Epithelial cell of esophagus (primary cell): ENCODE results near the gene SLC8B1.

ENCODE experiments used
- DNase-seq: peaks from one replicate; pipeline ENCODE4 v3.0.0; 2010; ENCODE audit warnings: low read depth
- H3K4me3 ChIP-seq: 2 replicates; pipeline ENCODE4 v1.5.1; 2011; ENCODE audit warnings: mild to moderate bottlenecking, low read length, control low read depth
- TF ChIP-seq, protein P1 (sequence below): IDR thresholded peaks from 2 replicates; pipeline ENCODE4 v1.5.1; 2011; ENCODE audit warnings: low read depth, mild to moderate bottlenecking, low read length, control low read depth, inconsistent platforms; ENCODE audit not compliant: insufficient read depth; ENCODE audit errors: missing control alignments

The SLC8B1 gene

DNA sequence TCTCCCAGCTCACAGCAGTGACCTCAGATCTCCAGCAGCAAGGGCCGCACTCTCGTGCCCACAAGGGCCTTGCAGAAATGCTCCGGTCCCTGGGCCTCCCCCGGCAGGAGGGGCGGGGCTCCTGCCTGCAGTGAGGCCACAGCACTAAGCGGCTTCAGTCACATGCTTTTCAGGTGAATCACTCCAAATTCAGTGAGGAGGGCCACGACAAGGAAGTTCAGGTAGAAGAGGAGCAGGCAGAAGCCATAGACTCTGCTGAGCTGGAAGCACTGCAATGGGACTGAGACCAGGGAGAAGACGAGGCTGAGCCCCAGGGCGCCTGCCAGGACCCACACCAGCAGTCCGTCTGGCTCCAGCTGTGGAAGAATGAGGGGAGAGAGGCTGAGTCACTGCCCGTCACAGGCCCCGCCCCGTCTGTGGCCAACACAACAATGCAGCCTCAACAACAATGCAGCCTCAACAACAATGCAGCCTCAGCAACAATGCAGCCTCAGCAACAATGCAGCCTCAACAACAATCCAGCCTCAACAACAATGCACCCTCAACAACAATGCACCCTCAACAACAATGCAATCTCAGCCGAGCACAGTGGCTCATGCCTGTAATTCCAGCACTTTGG, 35.2 kb downstream of the SLC8B1 start:
- H3K4me3 ChIP-seq = no peak overlapping the region
- DNase-seq = peak; percentile 89

DNA sequence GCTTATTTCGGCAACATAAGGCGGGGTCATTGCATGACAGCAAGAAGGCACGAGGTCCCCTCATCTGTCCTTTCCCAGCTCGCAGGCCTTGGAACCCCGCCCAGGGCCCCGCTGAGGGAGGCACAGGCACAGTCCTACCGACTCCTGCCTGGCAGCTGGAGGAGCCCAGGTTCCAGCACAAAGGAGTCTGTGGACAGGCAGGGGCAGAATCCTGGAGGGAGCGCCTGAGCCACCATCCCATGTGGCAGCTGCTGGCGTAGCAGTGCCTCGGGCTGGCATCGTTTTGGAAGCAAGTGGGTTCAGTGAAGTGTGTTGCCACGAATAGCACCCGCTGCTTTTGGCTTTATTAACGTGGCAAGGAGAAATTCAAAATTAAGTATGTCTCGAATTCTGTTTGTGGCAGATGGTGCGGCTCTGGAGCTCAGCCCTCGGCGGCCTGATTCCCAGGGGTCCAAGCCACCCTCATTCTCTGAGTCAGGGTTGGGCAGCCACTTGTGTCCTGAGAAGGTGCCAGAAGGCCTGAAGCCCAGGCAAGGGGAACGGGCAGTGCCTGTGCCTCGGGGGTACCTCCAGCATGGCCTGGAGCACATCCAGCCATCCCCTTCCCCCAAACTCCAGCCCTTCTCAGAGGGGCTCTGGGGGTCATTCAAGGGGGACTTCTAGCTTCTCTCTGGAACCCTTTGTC, 35.9 kb downstream of the SLC8B1 start:
- no peak for DNase-seq
- TF ChIP-seq, protein P1, sequence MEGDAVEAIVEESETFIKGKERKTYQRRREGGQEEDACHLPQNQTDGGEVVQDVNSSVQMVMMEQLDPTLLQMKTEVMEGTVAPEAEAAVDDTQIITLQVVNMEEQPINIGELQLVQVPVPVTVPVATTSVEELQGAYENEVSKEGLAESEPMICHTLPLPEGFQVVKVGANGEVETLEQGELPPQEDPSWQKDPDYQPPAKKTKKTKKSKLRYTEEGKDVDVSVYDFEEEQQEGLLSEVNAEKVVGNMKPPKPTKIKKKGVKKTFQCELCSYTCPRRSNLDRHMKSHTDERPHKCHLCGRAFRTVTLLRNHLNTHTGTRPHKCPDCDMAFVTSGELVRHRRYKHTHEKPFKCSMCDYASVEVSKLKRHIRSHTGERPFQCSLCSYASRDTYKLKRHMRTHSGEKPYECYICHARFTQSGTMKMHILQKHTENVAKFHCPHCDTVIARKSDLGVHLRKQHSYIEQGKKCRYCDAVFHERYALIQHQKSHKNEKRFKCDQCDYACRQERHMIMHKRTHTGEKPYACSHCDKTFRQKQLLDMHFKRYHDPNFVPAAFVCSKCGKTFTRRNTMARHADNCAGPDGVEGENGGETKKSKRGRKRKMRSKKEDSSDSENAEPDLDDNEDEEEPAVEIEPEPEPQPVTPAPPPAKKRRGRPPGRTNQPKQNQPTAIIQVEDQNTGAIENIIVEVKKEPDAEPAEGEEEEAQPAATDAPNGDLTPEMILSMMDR = no peak
- H3K4me3 ChIP-seq = no peak overlapping the region

More for the DNA sequence above, 35.2 kb downstream of the SLC8B1 start:
- TF ChIP-seq, protein P1 = no peak

DNA sequence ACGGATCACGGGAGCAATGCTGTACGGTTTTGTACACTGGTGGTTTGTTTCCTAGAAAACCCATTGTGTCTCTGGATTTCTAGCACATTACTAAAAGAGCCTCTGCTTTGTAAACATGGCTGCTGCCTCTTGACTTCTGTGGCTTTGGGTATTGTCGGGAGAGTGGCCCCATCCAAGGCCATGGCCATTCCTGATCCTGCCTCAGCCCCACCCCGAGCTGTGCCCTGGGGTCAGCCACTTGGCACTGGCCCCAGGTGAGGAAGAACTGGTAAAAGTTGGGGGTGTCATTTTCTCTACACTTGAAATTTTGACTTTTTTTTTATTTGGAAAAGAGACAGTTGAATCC, 36.5 kb downstream of the SLC8B1 start:
- DNase-seq = no peak
- H3K4me3 ChIP-seq = no peak overlapping the region
- TF ChIP-seq, protein P1 = no peak

DNA sequence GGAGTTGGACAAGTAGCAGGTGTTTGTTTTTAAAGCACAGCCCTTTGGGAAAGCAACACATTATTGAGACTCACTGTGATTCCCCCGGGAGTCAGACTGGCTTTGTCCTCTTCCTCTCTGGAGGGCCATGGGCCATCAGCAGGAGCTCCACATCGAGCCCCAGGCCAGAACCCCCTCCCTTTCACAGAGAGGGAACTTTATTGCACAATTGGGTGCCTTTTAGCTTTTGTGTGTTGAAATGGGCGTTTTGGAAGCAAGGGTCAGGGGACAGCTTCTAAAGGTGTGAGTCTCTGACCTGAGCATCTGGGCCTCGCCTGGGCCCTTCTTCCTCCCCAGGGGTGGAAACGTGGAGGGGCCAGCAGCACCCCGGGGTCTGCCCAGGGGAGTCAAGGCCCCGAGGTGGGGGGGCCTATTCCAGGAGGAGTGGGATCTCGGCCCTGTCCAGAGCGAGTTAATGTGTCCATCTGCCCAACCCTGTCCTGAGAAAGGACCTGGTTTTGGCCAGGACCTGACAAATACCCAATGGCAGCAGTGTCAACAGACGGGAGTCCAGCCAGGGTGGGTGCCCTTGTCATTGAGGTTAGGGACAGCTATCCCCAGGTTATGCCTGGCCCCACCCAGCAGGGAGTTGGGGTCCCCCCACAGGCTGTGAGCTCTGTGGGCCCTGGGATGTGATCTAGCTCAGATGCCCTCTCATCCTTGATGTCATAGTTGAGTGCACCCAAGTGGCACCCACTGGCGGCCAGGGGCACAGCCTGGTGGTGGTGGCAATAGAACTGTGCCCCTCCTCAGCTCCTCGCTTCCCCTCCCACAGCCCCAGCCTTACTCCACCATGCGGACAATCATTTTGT, 37.1 kb downstream of the SLC8B1 start:
- TF ChIP-seq, protein P1 = no peak
- no peak overlapping the region for H3K4me3 ChIP-seq
- no peak for DNase-seq

DNA sequence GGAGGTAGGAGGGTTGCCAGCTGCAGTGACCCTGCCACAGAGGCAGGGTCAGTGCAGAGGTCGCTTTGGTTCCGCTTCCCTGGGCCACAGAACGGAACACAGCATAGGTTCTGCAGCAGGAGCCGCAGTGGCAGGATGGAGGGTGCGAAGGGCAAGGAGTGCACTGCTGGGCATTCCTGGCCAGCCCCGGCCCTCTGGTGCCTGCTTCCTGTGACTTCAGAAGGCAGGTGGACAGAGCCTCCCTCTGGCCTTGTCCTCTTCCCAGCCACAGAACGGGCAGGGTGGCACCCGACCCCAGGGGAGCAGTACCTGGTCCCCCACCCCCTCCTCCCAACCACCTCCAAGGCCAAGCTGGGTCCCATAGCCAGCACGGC, 37.7 kb downstream of the SLC8B1 start:
- TF ChIP-seq, protein P1 = no peak
- DNase-seq = no peak
- H3K4me3 ChIP-seq = no peak overlapping the region

DNA sequence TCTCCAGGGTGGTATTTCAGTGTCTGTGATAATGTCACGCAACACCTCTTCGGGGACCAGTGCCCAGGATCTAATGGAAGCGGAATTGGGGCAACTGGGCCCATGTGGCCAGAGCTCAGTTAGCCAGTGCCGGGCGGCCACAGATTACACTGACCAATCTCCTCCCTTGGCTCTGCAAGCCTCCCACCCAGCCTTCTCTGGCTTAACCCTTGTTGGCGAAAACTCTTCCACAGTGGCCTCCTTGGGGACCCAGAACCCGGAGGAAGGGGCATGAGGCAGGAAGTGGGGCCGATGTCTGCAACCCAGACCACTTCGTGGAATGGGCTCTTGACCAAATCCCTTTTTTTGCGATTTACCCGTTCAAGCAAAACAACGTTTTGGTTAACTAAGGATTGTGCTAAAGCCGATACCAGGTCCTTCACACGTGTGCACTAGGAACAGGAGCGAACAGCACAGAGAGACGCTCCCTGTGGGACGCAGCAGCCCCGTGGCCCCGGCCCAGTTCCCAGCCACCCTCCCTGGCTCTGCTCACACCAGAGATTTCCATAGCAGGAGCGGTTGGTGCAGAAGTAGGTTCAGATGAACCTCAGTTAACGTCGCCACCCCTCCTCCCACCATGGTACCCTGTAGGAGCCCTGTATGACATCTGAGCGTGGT, 38.2 kb downstream of the SLC8B1 start:
- TF ChIP-seq, protein P1 = no peak
- no peak for DNase-seq
- no peak overlapping the region for H3K4me3 ChIP-seq
